NCI-H460 (cell line): ENCODE measurements around the gene HAND1. TPM values are rescaled to one million over a fixed set of nuclear protein-coding genes. Genes with fewer than 3 reads are reported as not detected.
A peak's percentile ranks its signal among the peaks of the same experiment; 100 is the strongest.

ENCODE experiments used
- DNase-seq: peaks from one replicate; pipeline ENCODE4 v3.0.0-alpha.2; 2016; ENCODE audit warnings: low read depth; ENCODE audit errors: extremely low read depth
- total RNA-seq: library from RNA; depleted of rRNA; stranded (reverse); fragments of >200 nt; shearing (Covaris generic); gene quantifications from 2 replicates; pipeline ENCODE4 v1.2.3, GENCODE V29; 2014

The HAND1 gene
- total RNA-seq, 1 experiment from 2014 or later, result not detected

GRCh38 chr5:154479944-154480750 is 2.1 kb upstream of the HAND1 start:
- DNase-seq, result no peak

GRCh38 chr5:154479160-154479943 is 1.3 kb upstream of the HAND1 start:
- DNase-seq, result no peak

- no peak for DNase-seq
These were observed 729 bp upstream of the HAND1 start for GRCh38 chr5:154478752-154479159.

GRCh38 chr5:154477382-154478223 is 424 bp downstream of the HAND1 start:
- DNase-seq, result no peak

- no peak for DNase-seq
These were observed 1.4 kb downstream of the HAND1 start for GRCh38 chr5:154476354-154477205.

- DNase-seq, result no peak
These were observed 2.3 kb downstream of the HAND1 start for GRCh38 chr5:154475591-154476353.

- no peak for DNase-seq
These were observed 3.4 kb downstream of the HAND1 start for GRCh38 chr5:154474396-154475334.

GRCh38 chr5:154473581-154474283 is 4.3 kb downstream of the HAND1 start:
- no peak for DNase-seq

GRCh38 chr5:154472871-154473580 is 5.0 kb downstream of the HAND1 start:
- DNase-seq, result no peak

GRCh38 chr5:154470947-154471870 is 6.8 kb downstream of the HAND1 start:
- DNase-seq, result no peak

GRCh38 chr5:154470137-154470536 is 7.9 kb downstream of the HAND1 start:
- DNase-seq, result no peak

GRCh38 chr5:154467655-154468354 is 10.2 kb downstream of the HAND1 start:
- peak; percentile 59 for DNase-seq

GRCh38 chr5:154466671-154467070 is 11.4 kb downstream of the HAND1 start:
- no peak for DNase-seq

GRCh38 chr5:154466147-154466546 is 11.9 kb downstream of the HAND1 start:
- no peak for DNase-seq

GRCh38 chr5:154465169-154465568 is 12.9 kb downstream of the HAND1 start:
- no peak for DNase-seq
